GM12878 (cell line): Measurements from ENCODE around the gene SUSD2. TPM values are rescaled to one million over a fixed set of nuclear protein-coding genes. Genes with fewer than 3 reads are reported as not detected.

Source experiments
- ATAC-seq: fragments of 200-7000 bp; cut with Tn5 transposase; 3 replicates; pipeline ENCODE4 v1.9.1; 2020; ENCODE audit warnings: mild to moderate bottlenecking, moderate library complexity
- BruUV-seq: library from RNA; stranded (reverse); fragments of 400-500 nt; replicated peaks from 2 replicates; lab custom pipeline; 2021; lab: Mats Ljungman, UMichigan
- CTCF ChIA-PET: fragments of 300-600 bp; sonication (Branson Sonifier 250); formaldehyde crosslinking; extraction: SDS; loops from one replicate; lab custom pipeline; 2021; ENCODE audit warnings: inconsistent platforms; lab: Yijun Ruan, JAX
- POLR2A ChIA-PET: fragments of 350-600 bp; formaldehyde crosslinking; extraction: SDS; loops from one replicate; lab custom pipeline; 2021; ENCODE audit warnings: inconsistent platforms; lab: Charles Lee
- RAD21 ChIA-PET: fragments of 300-600 bp; sonication (Branson Sonifier 250); formaldehyde crosslinking; loops from one replicate; lab custom pipeline; 2023; ENCODE audit warnings: antibody characterized with exemption; ENCODE audit not compliant: unreplicated experiment; lab: Charles Lee
- SMC1A ChIA-PET: fragments of 300-600 bp; sonication (Branson Sonifier 250); formaldehyde crosslinking; loops from one replicate; lab custom pipeline; 2023; ENCODE audit not compliant: unreplicated experiment, uncharacterized antibody; lab: Charles Lee
- DNase-seq: peaks from one replicate; pipeline ENCODE4 v3.0.0-alpha.2; 2011; ENCODE audit warnings: low read depth, low spot score
- FAIRE-seq: peaks from 3 replicates; lab custom pipeline; 2011; peaks lifted over from hg19 to GRCh38; lab: Jason Lieb, UNC
- H2AFZ ChIP-seq: 2 replicates; pipeline ENCODE4 v1.6.0; 2011; ENCODE audit warnings: low read depth, low read length, control low read depth; ENCODE audit not compliant: control insufficient read depth
- H3K27ac ChIP-seq: 2 replicates; pipeline ENCODE4 v1.5.1; 2011; ENCODE audit warnings: control low read depth; ENCODE audit not compliant: control insufficient read depth, insufficient read depth
- H3K27me3 ChIP-seq, 2 experiments: replicated peaks in 1 of 2; 2 replicates each; pipeline versions ENCODE4 v1.6.0 to v1.6.1; 2011; ENCODE audit warnings: low read length in 1 of 2; ENCODE audit not compliant: control insufficient read depth in 2 of 2, insufficient read depth in 2 of 2
- H3K36me3 ChIP-seq, 2 experiments: 2 replicates each; pipeline ENCODE4 v1.5.1; 2011; ENCODE audit warnings: low read length in 1 of 2; ENCODE audit not compliant: control insufficient read depth in 2 of 2, insufficient read depth in 2 of 2
- H3K4me1 ChIP-seq: 2 replicates; pipeline ENCODE4 v1.6.1; 2011; ENCODE audit warnings: mild to moderate bottlenecking, low read length, moderate library complexity, mixed read lengths; ENCODE audit not compliant: control insufficient read depth, insufficient read depth
- H3K4me2 ChIP-seq: 2 replicates; pipeline ENCODE4 v1.6.0; 2011; ENCODE audit warnings: control low read depth; ENCODE audit not compliant: control insufficient read depth, insufficient read depth
- H3K4me3 ChIP-seq: fragments of 200-600 bp; sonication (generic); 2 replicates; pipeline ENCODE4 v1.5.1; 2016
- H3K79me2 ChIP-seq: 2 replicates; pipeline ENCODE4 v1.6.0; 2011; ENCODE audit warnings: low read length; ENCODE audit not compliant: control insufficient read depth, insufficient read depth
- H3K9ac ChIP-seq: 2 replicates; pipeline ENCODE4 v1.8.0; 2011; ENCODE audit warnings: low read length, control low read depth, mixed read lengths; ENCODE audit not compliant: control insufficient read depth, insufficient read depth
- H3K9me3 ChIP-seq: replicated peaks from 3 replicates; pipeline ENCODE4 v1.5.1; 2011; ENCODE audit warnings: mild to moderate bottlenecking, low read length; ENCODE audit not compliant: control insufficient read depth, insufficient read depth
- H4K20me1 ChIP-seq: 2 replicates; pipeline ENCODE4 v1.6.0; 2011; ENCODE audit not compliant: control insufficient read depth, insufficient read depth
- ASH2L ChIP-seq: fragments of 300-600, 200-600 bp; sonication (generic); IDR thresholded peaks from 2 replicates; pipeline ENCODE4 v1.6.1; 2017; ENCODE audit warnings: low read depth, mild to moderate bottlenecking, borderline replicate concordance
- ATF3 ChIP-seq: IDR thresholded peaks from 2 replicates; pipeline ENCODE4 v1.6.1; 2011; ENCODE audit warnings: low read depth, mild to moderate bottlenecking, low read length, moderate library complexity, borderline replicate concordance; ENCODE audit errors: extremely low read depth
- BCL11A ChIP-seq: IDR thresholded peaks from 2 replicates; pipeline ENCODE4 v1.6.1; 2011; ENCODE audit warnings: low read depth, low read length
- CREB1 ChIP-seq: IDR thresholded peaks from 2 replicates; pipeline ENCODE4 v1.6.1; 2012; ENCODE audit warnings: low read depth, mild to moderate bottlenecking, inconsistent platforms
- EGR1 ChIP-seq, 2 experiments: IDR thresholded peaks; 1 replicate in 1 of 2; 2 replicates in 1 of 2; pipeline ENCODE4 v1.6.1; 2011 to 2012; ENCODE audit warnings: low read depth in 2 of 2, low read length in 2 of 2, borderline replicate concordance in 1 of 2, mild to moderate bottlenecking in 1 of 2, moderate library complexity in 1 of 2
- ESRRA ChIP-seq: IDR thresholded peaks from 2 replicates; pipeline ENCODE4 v1.6.1; 2012; ENCODE audit warnings: mild to moderate bottlenecking, low read length, improper control_type of control experiment
- HDGF ChIP-seq: fragments of 450-650 bp; IDR thresholded peaks from 2 replicates; pipeline ENCODE4 v1.6.1; 2016; ENCODE audit warnings: antibody characterized with exemption
- IRF4 ChIP-seq: IDR thresholded peaks from 2 replicates; pipeline ENCODE4 v1.6.1; 2011; ENCODE audit warnings: low read depth, low read length
- MEF2B ChIP-seq: fragments of 450-650 bp; IDR thresholded peaks from 2 replicates; pipeline ENCODE4 v1.6.1; 2018; ENCODE audit warnings: mild to moderate bottlenecking, moderate library complexity; ENCODE audit not compliant: partially characterized antibody, poor library complexity, severe bottlenecking
- MYB ChIP-seq: fragments of 150-350 bp; IDR thresholded peaks from 2 replicates; pipeline ENCODE4 v1.6.1; 2014; ENCODE audit warnings: mild to moderate bottlenecking, low read depth, low read length, borderline replicate concordance
- NFXL1 ChIP-seq: fragments of 450-650 bp; IDR thresholded peaks from 2 replicates; pipeline ENCODE4 v1.6.1; 2017; ENCODE audit warnings: antibody characterized with exemption, mild to moderate bottlenecking, borderline replicate concordance
- RAD51 ChIP-seq: fragments of 450-650 bp; IDR thresholded peaks from 2 replicates; pipeline ENCODE4 v1.6.1; 2016; ENCODE audit warnings: moderate library complexity, mild to moderate bottlenecking, inconsistent platforms
- RUNX3 ChIP-seq: IDR thresholded peaks from 2 replicates; pipeline ENCODE4 v1.6.1; 2012; ENCODE audit warnings: low read length, inconsistent platforms
- SIX5 ChIP-seq: IDR thresholded peaks from 2 replicates; pipeline ENCODE4 v1.6.1; 2011; ENCODE audit warnings: mild to moderate bottlenecking, low read depth, low read length, moderate library complexity; ENCODE audit not compliant: severe bottlenecking
- SMC3 ChIP-seq: IDR thresholded peaks from 2 replicates; pipeline ENCODE4 v1.6.1; 2011; ENCODE audit warnings: low read length, improper control_type of control experiment, borderline replicate concordance
- YY1 ChIP-seq: IDR thresholded peaks from 2 replicates; pipeline ENCODE4 v1.6.1; 2011; ENCODE audit warnings: low read depth, mild to moderate bottlenecking, low read length
- ZZZ3 ChIP-seq: IDR thresholded peaks from 2 replicates; pipeline ENCODE4 v1.6.1; 2011; ENCODE audit warnings: low read depth; ENCODE audit not compliant: control insufficient read depth, insufficient read length
- WGBS: methylation state at CpG from one replicate; pipeline ENCODE4 v1.1.6; 2016; ENCODE audit warnings: low lambda C conversion rate; ENCODE audit not compliant: insufficient replicate concordance, insufficient coverage; ENCODE audit errors: missing lambda C conversion rate; 5-methylcytosine and 5-hydroxymethylcytosine counted together
- in situ Hi-C: fragments of 300-500 bp; cut with MboI; formaldehyde crosslinking; loops from 9 replicates; pipeline ENCODE4 v1.14.3; 2018; ENCODE audit warnings: mixed read lengths
- intact Hi-C: fragments of 100-400 bp; cut with micrococcal nuclease; formaldehyde crosslinking; loops from one replicate; pipeline ENCODE4 v1.14.2; 2022; ENCODE audit not compliant: unreplicated experiment
- polyA plus RNA-seq, 11 experiments: library from polyadenylated mRNA; depleted of rRNA in 4 of 11; unstranded in 6 of 11; stranded (reverse) in 5 of 11; fragments of >200 nt; fragmentation: Nextera tagmentation in 4 of 11; fragmentation: Illumina TruSeq in 1 of 11; extraction: Ambion mirVana in 4 of 11; extraction: Trizol in 1 of 11; gene quantifications; 1 replicate in 1 of 11; 2 replicates in 10 of 11; pipeline versions ENCODE4 v1.2.1 to v1.2.3, GENCODE V29; 2011 to 2016; ENCODE audit warnings: inconsistent platforms in 2 of 11, missing spikeins in 2 of 11, low read depth in 1 of 11
- total RNA-seq, 4 experiments: library from RNA; depleted of rRNA in 3 of 4; stranded (reverse); fragments of >200 nt in 3 of 4; fragmentation: Illumina TruSeq in 1 of 4; extraction: Trizol in 1 of 4; gene quantifications; 2 replicates each; pipeline versions ENCODE4 v1.2.1 to v1.2.3, GENCODE V29; 2013 to 2021
- TF ChIP-seq, protein P1 (sequence below): fragments of 150-350 bp; IDR thresholded peaks from 2 replicates; pipeline ENCODE4 v1.6.1; 2016; ENCODE audit warnings: low read depth, low read length

The SUSD2 gene
- total and polyA plus RNA-seq, 10 of the 15 experiments (the other 5 are each of a cell fraction or from before 2014, with no cell fraction given): 0.04 to 0.31 (median 0.11) TPM; not detected in 5

GRCh38 chr22:24177045-24177444 lies 4.2 kb upstream of the SUSD2 start:
- ATAC-seq: no peak
- ChIA-PET SMC1A (no interaction called here), CTCF (interaction anchor here (0.9 to 8.9 kb wide), 4 partner anchors 22 to 166 kb away, joined by 3 to 94 read pairs (median 10); partner anchors contain the start of gene CABIN1), POLR2A (no interaction called here), RAD21 (interaction anchor here (0.5 to 1.3 kb wide), 2 partner anchors 20 to 54 kb away, joined by 3 read pairs; no protein-coding TSS in a partner anchor)
- Histone ChIP-seq H3K4me3 (no peak overlapping the region), H2AFZ (no peak overlapping the region), H3K9ac (no peak overlapping the region), H3K4me1 (no peaks in the 10 kb centered on the region), H3K27ac (no peak overlapping the region), H4K20me1 (no peaks in the 10 kb centered on the region), H3K27me3 (no peaks in the 10 kb centered on the region), H3K79me2 (no peaks in the 10 kb centered on the region)
- intact Hi-C loops (loop anchor here (5.0 to 10.0 kb wide), 3 partner anchors 70 to 222 kb away; no protein-coding TSS in a partner anchor), in situ Hi-C loops (no loop called here)
- FAIRE-seq: no peak
- DNase-seq: no peak
- TF ChIP-seq MEF2B (no peak), SMC3 (no peak), HDGF (no peak), RUNX3 (no peak), ATF3 (no peak), SIX5 (no peak), CREB1 (no peak), YY1 (no peak), BCL11A (no peak), ESRRA (no peak), ZZZ3 (no peak), ASH2L (no peak), RAD51 (no peak), MYB (no peak), IRF4 (no peak), EGR1 (IDR thresholded peaks at IDR 0.05; ENCODE audit: borderline replicate concordance in 1 of 2, low read depth in 2 of 2, low read length in 2 of 2) (no peak), NFXL1 (no peak)
- TF ChIP-seq, protein P1, sequence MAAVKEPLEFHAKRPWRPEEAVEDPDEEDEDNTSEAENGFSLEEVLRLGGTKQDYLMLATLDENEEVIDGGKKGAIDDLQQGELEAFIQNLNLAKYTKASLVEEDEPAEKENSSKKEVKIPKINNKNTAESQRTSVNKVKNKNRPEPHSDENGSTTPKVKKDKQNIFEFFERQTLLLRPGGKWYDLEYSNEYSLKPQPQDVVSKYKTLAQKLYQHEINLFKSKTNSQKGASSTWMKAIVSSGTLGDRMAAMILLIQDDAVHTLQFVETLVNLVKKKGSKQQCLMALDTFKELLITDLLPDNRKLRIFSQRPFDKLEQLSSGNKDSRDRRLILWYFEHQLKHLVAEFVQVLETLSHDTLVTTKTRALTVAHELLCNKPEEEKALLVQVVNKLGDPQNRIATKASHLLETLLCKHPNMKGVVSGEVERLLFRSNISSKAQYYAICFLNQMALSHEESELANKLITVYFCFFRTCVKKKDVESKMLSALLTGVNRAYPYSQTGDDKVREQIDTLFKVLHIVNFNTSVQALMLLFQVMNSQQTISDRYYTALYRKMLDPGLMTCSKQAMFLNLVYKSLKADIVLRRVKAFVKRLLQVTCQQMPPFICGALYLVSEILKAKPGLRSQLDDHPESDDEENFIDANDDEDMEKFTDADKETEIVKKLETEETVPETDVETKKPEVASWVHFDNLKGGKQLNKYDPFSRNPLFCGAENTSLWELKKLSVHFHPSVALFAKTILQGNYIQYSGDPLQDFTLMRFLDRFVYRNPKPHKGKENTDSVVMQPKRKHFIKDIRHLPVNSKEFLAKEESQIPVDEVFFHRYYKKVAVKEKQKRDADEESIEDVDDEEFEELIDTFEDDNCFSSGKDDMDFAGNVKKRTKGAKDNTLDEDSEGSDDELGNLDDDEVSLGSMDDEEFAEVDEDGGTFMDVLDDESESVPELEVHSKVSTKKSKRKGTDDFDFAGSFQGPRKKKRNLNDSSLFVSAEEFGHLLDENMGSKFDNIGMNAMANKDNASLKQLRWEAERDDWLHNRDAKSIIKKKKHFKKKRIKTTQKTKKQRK: no peak
- TF ChIP-seq, all 136 proteins: peak for 0
- H3K9me3 ChIP-seq: no peaks in the 10 kb centered on the region
- H3K36me3 ChIP-seq: peaks cover 4 to 8% of the 10 kb centered on the region in 2 experiments; a peak in 3 of 4 replicates
- WGBS: 98% methylated on average over 5 of the region's 5 CpGs
- no peak overlapping the region for H3K4me2 ChIP-seq
- BruUV-seq: no TSS peak
